Skeletal muscle satellite cell (primary cell): ENCODE results near the gene ADGRV1.

Source experiments
- H3K27me3 ChIP-seq: 2 replicates; pipeline ENCODE4 v1.7.0; 2013; ENCODE audit warnings: low read length; ENCODE audit not compliant: control insufficient read depth, insufficient read depth
- H3K36me3 ChIP-seq: 2 replicates; pipeline ENCODE4 v1.7.0; 2013; ENCODE audit warnings: mild to moderate bottlenecking, control low read depth, low read length; ENCODE audit not compliant: insufficient read depth
- H3K4me1 ChIP-seq: 2 replicates; pipeline ENCODE4 v1.7.0; 2013; ENCODE audit warnings: low read length; ENCODE audit not compliant: control insufficient read depth, insufficient read depth
- H3K4me2 ChIP-seq: 2 replicates; pipeline ENCODE4 v1.7.0; 2013; ENCODE audit warnings: mild to moderate bottlenecking, low read length
- H3K4me3 ChIP-seq: 2 replicates; pipeline ENCODE4 v1.7.0; 2013; ENCODE audit warnings: low read length
- H3K9ac ChIP-seq: 2 replicates; pipeline ENCODE4 v1.7.0; 2013; ENCODE audit warnings: mild to moderate bottlenecking, low read depth, low read length, moderate library complexity
- H3K9me3 ChIP-seq: replicated peaks from 2 replicates; pipeline ENCODE4 v1.7.0; 2013; ENCODE audit warnings: mild to moderate bottlenecking, control low read depth, low read length

Gene ADGRV1

GRCh38 chr5:91189480-91190313 lies 631.1 kb downstream of the ADGRV1 start:
- peak overlapping the region; percentile 46 for H3K4me3 ChIP-seq

DNA sequence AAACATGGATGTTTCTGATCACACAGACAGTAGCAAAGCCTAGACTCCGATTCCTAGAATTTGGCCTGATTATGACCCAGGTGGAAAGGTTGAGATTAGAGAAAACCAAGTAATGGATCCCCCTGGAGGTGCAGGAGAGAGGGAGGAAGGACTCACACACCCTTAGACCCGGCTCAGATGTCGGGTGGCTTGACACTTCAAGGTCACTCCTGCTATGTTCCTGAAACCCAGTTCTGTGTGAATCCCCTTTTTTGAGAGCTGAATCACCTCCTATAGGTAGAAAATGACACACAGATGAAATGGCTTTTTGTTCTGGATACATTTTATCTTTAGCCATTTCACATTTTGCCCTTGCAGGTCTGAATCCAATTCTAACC lies 631.7 kb downstream of the ADGRV1 start:
- H3K9ac ChIP-seq = peak overlapping the region; percentile 71
- H3K36me3 ChIP-seq = no peaks in the 10 kb centered on the region
- H3K4me2 ChIP-seq = peak overlapping the region; percentile 81
- peaks cover 15% of the 10 kb centered on the region for H3K4me1 ChIP-seq
- H3K9me3 ChIP-seq = no peaks in the 10 kb centered on the region
- peak overlapping the region; percentile 46 for H3K4me3 ChIP-seq
- H3K27me3 ChIP-seq = no peaks in the 10 kb centered on the region

More at GRCh38 chr5:91189480-91190313, 631.1 kb downstream of the ADGRV1 start:
- no peaks in the 10 kb centered on the region for H3K36me3 ChIP-seq
- H3K9me3 ChIP-seq = no peaks in the 10 kb centered on the region
- peaks cover 15% of the 10 kb centered on the region for H3K4me1 ChIP-seq
- no peaks in the 10 kb centered on the region for H3K27me3 ChIP-seq
- H3K4me2 ChIP-seq = peak overlapping the region; percentile 81
- H3K9ac ChIP-seq = peak overlapping the region; percentile 71

- Histone ChIP-seq H3K4me1 (peaks cover 8% of the 10 kb centered on the region), H3K9me3 (no peaks in the 10 kb centered on the region), H3K36me3 (no peaks in the 10 kb centered on the region), H3K9ac (no peak overlapping the region), H3K4me2 (no peak overlapping the region), H3K4me3 (no peak overlapping the region), H3K27me3 (no peaks in the 10 kb centered on the region)
Observed at GRCh38 chr5:91194824-91195381, 636.3 kb downstream of the ADGRV1 start.

DNA sequence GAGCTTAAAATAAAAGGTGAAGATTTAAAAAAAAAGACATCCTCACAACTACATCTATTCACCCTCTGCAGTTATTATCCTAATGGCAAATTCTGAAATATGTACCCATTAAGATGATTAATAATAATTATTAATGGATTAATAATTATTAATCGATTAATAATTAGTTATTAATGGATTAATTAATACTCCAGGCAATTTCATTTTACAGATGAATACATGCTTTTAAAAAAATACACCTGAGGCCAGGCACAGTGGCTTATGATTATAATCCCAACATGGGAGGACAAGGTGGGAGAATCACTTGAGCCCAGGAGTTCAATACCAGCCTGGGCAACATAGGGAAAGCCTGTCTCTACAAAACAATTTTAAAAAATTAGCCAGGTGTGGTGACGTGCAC lies 642.1 kb downstream of the ADGRV1 start:
- H3K36me3 ChIP-seq = no peaks in the 10 kb centered on the region
- H3K4me2 ChIP-seq = no peak overlapping the region
- H3K9ac ChIP-seq = no peak overlapping the region

DNA sequence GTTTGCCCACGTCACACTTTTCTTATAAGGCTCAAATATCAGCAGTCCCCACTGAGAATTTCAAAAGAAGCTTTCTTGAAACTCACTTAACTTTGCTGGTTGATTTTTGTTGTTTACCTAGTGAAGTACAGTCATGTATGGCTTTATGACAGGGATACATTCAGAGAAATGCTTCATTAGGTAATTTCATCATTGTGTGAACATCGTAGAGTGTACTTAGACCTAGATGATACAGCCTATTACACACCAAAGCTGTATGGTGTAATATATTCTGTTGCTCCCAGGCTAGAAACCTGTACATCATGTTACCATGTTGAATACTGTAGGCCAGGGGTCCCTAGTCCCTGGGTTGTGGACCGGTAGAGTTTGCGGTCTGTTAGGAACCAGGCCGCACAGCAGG lies 647.5 kb downstream of the ADGRV1 start:
- Histone ChIP-seq H3K36me3 (no peaks in the 10 kb centered on the region), H3K9ac (no peak overlapping the region), H3K27me3 (no peaks in the 10 kb centered on the region), H3K4me1 (peaks cover 18% of the 10 kb centered on the region), H3K4me2 (no peak overlapping the region), H3K9me3 (no peaks in the 10 kb centered on the region), H3K4me3 (no peak overlapping the region)

More for the DNA sequence above, 642.1 kb downstream of the ADGRV1 start:
- Histone ChIP-seq H3K4me1 (no peaks in the 10 kb centered on the region), H3K9me3 (no peaks in the 10 kb centered on the region), H3K27me3 (no peaks in the 10 kb centered on the region), H3K4me3 (no peak overlapping the region)

DNA sequence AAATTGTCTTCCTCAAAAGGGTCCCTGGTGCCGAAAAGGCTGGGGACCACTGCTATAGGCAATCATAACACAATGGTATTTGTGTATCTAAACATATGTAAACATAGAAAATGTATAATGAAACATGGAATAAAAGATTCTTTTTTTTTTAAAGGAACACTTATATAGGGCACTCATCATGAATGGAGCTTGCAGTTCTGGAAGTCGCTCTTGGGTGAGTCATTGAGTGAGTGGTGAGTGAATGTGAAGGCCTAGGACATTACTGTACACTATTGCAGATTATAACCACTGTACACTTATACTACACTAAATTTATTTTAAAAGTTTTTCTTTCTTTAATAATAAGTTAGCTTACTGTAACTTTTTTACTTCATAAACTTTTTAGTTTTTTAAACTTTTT lies 648.1 kb downstream of the ADGRV1 start:
- H3K9me3 ChIP-seq = no peaks in the 10 kb centered on the region

DNA sequence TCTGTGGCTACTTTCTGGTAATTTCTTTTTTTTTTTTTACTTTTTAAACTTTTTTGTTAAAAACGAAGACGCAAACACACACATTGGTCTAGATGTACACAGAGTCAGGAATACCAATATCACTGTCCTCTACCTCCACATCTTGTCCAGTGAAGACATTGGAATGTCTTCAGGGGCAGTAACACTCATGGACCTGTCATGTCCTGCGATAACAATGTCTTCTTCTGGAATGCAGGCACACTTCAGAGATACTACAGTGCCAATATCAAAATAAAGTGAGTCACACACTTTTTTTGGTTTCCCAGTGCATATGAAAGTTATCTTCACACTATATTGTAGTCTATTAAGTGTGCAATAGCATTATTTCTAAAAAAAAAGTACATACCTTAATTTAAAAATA lies 648.7 kb downstream of the ADGRV1 start:
- Histone ChIP-seq H3K9me3 (no peaks in the 10 kb centered on the region), H3K4me1 (peaks cover 30% of the 10 kb centered on the region), H3K4me3 (no peak overlapping the region), H3K9ac (no peak overlapping the region), H3K36me3 (no peaks in the 10 kb centered on the region), H3K4me2 (no peak overlapping the region), H3K27me3 (no peaks in the 10 kb centered on the region)

More for the DNA sequence above, 648.1 kb downstream of the ADGRV1 start:
- Histone ChIP-seq H3K9ac (no peak overlapping the region), H3K36me3 (no peaks in the 10 kb centered on the region), H3K27me3 (no peaks in the 10 kb centered on the region), H3K4me3 (no peak overlapping the region), H3K4me1 (peaks cover 25% of the 10 kb centered on the region), H3K4me2 (no peak overlapping the region)

GRCh38 chr5:91211997-91212713 lies 653.6 kb downstream of the ADGRV1 start:
- peaks cover 32% of the 10 kb centered on the region for H3K4me1 ChIP-seq
- H3K36me3 ChIP-seq = no peaks in the 10 kb centered on the region
- peak overlapping the region; percentile 72 for H3K9ac ChIP-seq
- H3K27me3 ChIP-seq = no peaks in the 10 kb centered on the region
- H3K9me3 ChIP-seq = no peaks in the 10 kb centered on the region
- H3K4me3 ChIP-seq = peak overlapping the region; percentile 30
- H3K4me2 ChIP-seq = peak overlapping the region; percentile 74

- H3K36me3 ChIP-seq = no peaks in the 10 kb centered on the region
- peak overlapping the region; percentile 74 for H3K4me2 ChIP-seq
- no peaks in the 10 kb centered on the region for H3K27me3 ChIP-seq
- peak overlapping the region; percentile 30 for H3K4me3 ChIP-seq
- peak overlapping the region; percentile 72 for H3K9ac ChIP-seq
- peaks cover 27% of the 10 kb centered on the region for H3K4me1 ChIP-seq
- H3K9me3 ChIP-seq = no peaks in the 10 kb centered on the region
Observed at GRCh38 chr5:91212714-91213092, 654.1 kb downstream of the ADGRV1 start.
